Sigmoid colon (tissue), 7 donors: Measurements from ENCODE around the gene DDR2. TPM values are rescaled to one million over a fixed set of nuclear protein-coding genes. Genes with fewer than 3 reads are reported as not detected.
A peak's percentile ranks its signal among the peaks of the same experiment; 100 is the strongest.

ENCODE experiments used
- DNase-seq: peaks from one replicate; pipeline ENCODE4 v3.0.0-alpha.2; 2019
- H3K27ac ChIP-seq, 4 donors: fragments of 200-600 bp; sonication (generic); one replicate each; pipeline ENCODE4 v1.5.1; 2016 to 2019; ENCODE audit warnings: mild to moderate bottlenecking in 1 of 4
- H3K27me3 ChIP-seq, 3 donors: fragments of 200-600 bp; sonication (generic); one replicate each; pipeline ENCODE4 v1.5.1; 2019; ENCODE audit warnings: mild to moderate bottlenecking in 1 of 3
- H3K36me3 ChIP-seq, 4 donors: fragments of 200-600 bp; sonication (generic); one replicate each; pipeline ENCODE4 v1.5.1; 2016 to 2019
- H3K4me1 ChIP-seq, 4 donors: fragments of 200-600 bp; sonication (generic); one replicate each; pipeline ENCODE4 v1.5.1; 2017 to 2019
- H3K4me3 ChIP-seq, 4 donors: fragments of 200-600 bp; sonication (generic); one replicate each; pipeline ENCODE4 v1.5.1; 2017 to 2019; ENCODE audit warnings: mild to moderate bottlenecking in 2 of 4, moderate library complexity in 1 of 4
- H3K9me3 ChIP-seq, 4 donors: fragments of 200-600 bp in 3 of 4; sonication (generic) in 3 of 4; one replicate each; pipeline versions ENCODE4 v1.5.1 to v1.6.1; 2013 to 2019
- CTCF ChIP-seq, 4 experiments: fragments of 450-650 bp in 3 of 4; fragments of 200-600 bp in 1 of 4; IDR thresholded peaks; one replicate each; pipeline ENCODE4 v1.5.1; 2016 to 2019; ENCODE audit warnings: antibody characterized with exemption in 4 of 4, mild to moderate bottlenecking in 3 of 4, moderate library complexity in 2 of 4
- EP300 ChIP-seq, 4 donors: sonication (generic); formaldehyde crosslinking; IDR thresholded peaks; one replicate each; pipeline ENCODE4 v1.6.1; 2017; ENCODE audit warnings: antibody characterized with exemption in 4 of 4
- POLR2A ChIP-seq, 2 donors: fragments of 450-650 bp; IDR thresholded peaks; one replicate each; pipeline ENCODE4 v1.6.1; 2016; ENCODE audit warnings: antibody characterized with exemption in 2 of 2, mild to moderate bottlenecking in 2 of 2, moderate library complexity in 2 of 2
- POLR2AphosphoS5 ChIP-seq, 4 donors: sonication (generic); formaldehyde crosslinking; IDR thresholded peaks; one replicate each; pipeline ENCODE4 v1.6.1; 2017; ENCODE audit warnings: antibody characterized with exemption in 4 of 4
- WGBS, 2 donors: extraction: QIAGEN DNeasy Blood & Tissue Kit; methylation state at CpG; one replicate each; pipeline ENCODE4 v1.1.7; 2013; 5-methylcytosine and 5-hydroxymethylcytosine counted together
- intact Hi-C: fragments of 100-400 bp; cut with DNase I; formaldehyde crosslinking; loops from one replicate; pipeline ENCODE4 v1.15.1; 2023
- polyA plus RNA-seq, 3 donors: library from polyadenylated mRNA; stranded (reverse); fragments of 200-250 nt; gene quantifications; one replicate each; pipeline ENCODE4 v1.2.3, GENCODE V29; 2013
- total RNA-seq, 4 donors: library from RNA; depleted of rRNA; stranded (reverse); fragments of >200 nt; gene quantifications; one replicate each; pipeline ENCODE4 v1.1.0, GENCODE V29; 2016
- donor health status: healthy with polysubstance abuse.
- donor health status: Bipolar disorder and iron deficiency.
- donor health status: healthy.

Gene DDR2
- total and polyA plus RNA-seq, 7 donors = 3.5 to 236 (median 150) TPM

- TF ChIP-seq POLR2AphosphoS5 (IDR thresholded peaks at IDR 0.05) = no peak
- no peak for TF ChIP-seq CTCF (IDR thresholded peaks at IDR 0.05)
- no peak for TF ChIP-seq POLR2A (IDR thresholded peaks at IDR 0.05)
- no peak for TF ChIP-seq EP300 (IDR thresholded peaks at IDR 0.05)
- no peak overlapping the region for H3K4me3 ChIP-seq
- no peak overlapping the region for H3K27ac ChIP-seq
- no peaks in the 10 kb centered on the region for H3K9me3 ChIP-seq
- peaks cover 0 to 27% (median 21%) of the 10 kb centered on the region in 4 donors for H3K4me1 ChIP-seq
- no peaks in the 10 kb centered on the region for H3K36me3 ChIP-seq
- 92 to 94% methylated on average over 2 of the region's 2 CpGs for WGBS, 2 donors
- DNase-seq = no peak
- intact Hi-C loops = no loop called here
- H3K27me3 ChIP-seq = no peaks in the 10 kb centered on the region
These were observed 23.0 kb upstream of the DDR2 start for GRCh38 chr1:162609306-162609705.

GRCh38 chr1:162612606-162613400 lies 19.5 kb upstream of the DDR2 start:
- H3K4me3 ChIP-seq = no peak overlapping the region
- H3K27ac ChIP-seq = peak overlapping the region; percentile 76 to 80 (median 78)
- intact Hi-C loops = loop anchor here (1.0 to 5.0 kb wide), 2 partner anchors 51 to 187 kb away; partner anchors contain the start of gene UAP1
- H3K9me3 ChIP-seq = peaks cover 0 to 4% (median 0%) of the 10 kb centered on the region in 4 donors
- peak; percentile 78 for DNase-seq
- peaks cover 0 to 17% (median 16%) of the 10 kb centered on the region in 4 donors for H3K4me1 ChIP-seq
- TF ChIP-seq POLR2A (IDR thresholded peaks at IDR 0.05) (no peak), POLR2AphosphoS5 (IDR thresholded peaks at IDR 0.05) (no peak), CTCF (IDR thresholded peaks at IDR 0.05) (no peak), EP300 (IDR thresholded peaks at IDR 0.05) (no peak)
- 70 to 74% methylated on average over 8 of the region's 8 CpGs for WGBS, 2 donors
- H3K36me3 ChIP-seq = no peaks in the 10 kb centered on the region
- H3K27me3 ChIP-seq = no peaks in the 10 kb centered on the region

GRCh38 chr1:162616848-162617247 lies 15.4 kb upstream of the DDR2 start:
- H3K27ac ChIP-seq = no peak overlapping the region
- H3K36me3 ChIP-seq = no peaks in the 10 kb centered on the region
- intact Hi-C loops = no loop called here
- TF ChIP-seq POLR2AphosphoS5 (IDR thresholded peaks at IDR 0.05) = no peak
- no peak for TF ChIP-seq EP300 (IDR thresholded peaks at IDR 0.05)
- no peak for TF ChIP-seq CTCF (IDR thresholded peaks at IDR 0.05)
- TF ChIP-seq POLR2A (IDR thresholded peaks at IDR 0.05) = no peak
- H3K4me3 ChIP-seq = no peak overlapping the region
- WGBS, 2 donors = 95 to 96% methylated on average over 1 of the region's 1 CpG
- peaks cover 0 to 4% (median 0%) of the 10 kb centered on the region in 4 donors for H3K9me3 ChIP-seq
- DNase-seq = no peak
- H3K4me1 ChIP-seq = peaks cover 0 to 21% (median 17%) of the 10 kb centered on the region in 4 donors
- no peaks in the 10 kb centered on the region for H3K27me3 ChIP-seq

- Histone ChIP-seq H3K4me3 (no peak overlapping the region), H3K4me1 (peaks cover 0 to 21% (median 16%) of the 10 kb centered on the region in 4 donors), H3K36me3 (no peaks in the 10 kb centered on the region), H3K27ac (no peak overlapping the region), H3K27me3 (no peaks in the 10 kb centered on the region), H3K9me3 (peaks cover 0 to 4% (median 0%) of the 10 kb centered on the region in 4 donors)
- 95 to 98% methylated on average over 1 of the region's 1 CpG for WGBS, 2 donors
- intact Hi-C loops = no loop called here
- TF ChIP-seq CTCF (IDR thresholded peaks at IDR 0.05) (no peak), POLR2AphosphoS5 (IDR thresholded peaks at IDR 0.05) (no peak), EP300 (IDR thresholded peaks at IDR 0.05) (no peak), POLR2A (IDR thresholded peaks at IDR 0.05) (no peak)
- no peak for DNase-seq
These were observed 14.8 kb upstream of the DDR2 start for GRCh38 chr1:162617513-162617912.
